ENCODE results near the gene ARHGAP26. TPM values are rescaled to one million over a fixed set of nuclear protein-coding genes. Genes with fewer than 3 reads are reported as not detected.

The ARHGAP26 gene
- polyA plus RNA-seq, 1 donor from 2014 or later: 0.83 TPM

DNA sequence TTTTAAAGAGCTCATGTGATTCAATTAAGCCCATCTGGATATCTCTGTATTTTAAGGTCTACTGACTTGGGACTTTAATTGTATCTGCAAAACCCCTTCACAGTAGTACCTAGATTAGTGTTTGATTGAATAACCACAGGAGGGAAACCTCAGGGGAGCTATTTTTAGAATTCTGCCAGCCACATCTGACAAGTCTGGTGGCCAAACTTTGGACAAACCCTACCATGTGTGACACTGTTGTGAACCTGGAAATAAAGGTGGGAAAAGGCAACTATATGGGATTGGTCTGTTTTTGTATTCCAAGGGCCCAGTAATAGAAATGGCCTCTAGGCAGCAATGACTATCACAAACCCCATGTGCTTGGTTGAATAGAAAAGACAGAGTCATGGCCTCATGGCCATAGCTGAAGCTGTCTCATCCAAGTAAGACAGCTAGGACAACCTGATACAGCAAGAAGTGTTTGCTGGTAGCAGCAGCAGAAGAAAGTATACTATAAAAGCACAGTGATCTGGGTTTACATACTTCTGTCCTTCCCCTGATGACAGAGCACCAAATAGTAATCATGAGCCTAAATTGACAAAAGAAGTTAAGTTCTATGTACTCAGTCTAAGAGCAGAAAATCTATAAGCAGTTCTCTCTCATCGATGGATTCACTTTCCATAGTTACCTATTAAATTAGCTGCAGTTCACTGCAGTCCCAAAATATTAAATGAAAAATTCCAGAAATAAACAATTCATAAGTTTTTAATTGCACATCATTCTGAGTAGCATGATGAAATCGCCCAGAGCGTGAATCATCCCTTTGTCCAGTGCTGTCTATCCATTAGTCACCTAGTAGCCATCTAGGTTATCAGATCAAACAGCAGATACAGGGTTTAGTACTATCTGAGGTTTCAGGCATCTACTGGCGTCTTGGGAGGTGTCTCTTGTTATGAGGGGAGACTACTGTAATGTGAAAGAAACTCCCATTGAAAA is 189.8 kb downstream of the ARHGAP26 start:
- Histone ChIP-seq H3K9me2 (ENCODE audit: insufficient read depth, low read length) (no peaks in the 10 kb centered on the region), H3K4me2 (ENCODE audit: low read length) (no peak overlapping the region), H3K9me3 (ENCODE audit: low read length) (no peaks in the 10 kb centered on the region), H3F3A (ENCODE audit: insufficient read depth, low read length, poor library complexity, severe bottlenecking) (no peaks in the 10 kb centered on the region), H3K36me3 (ENCODE audit: insufficient read depth, low read length) (no peaks in the 10 kb centered on the region), H3K79me2 (replicated peaks; ENCODE audit: insufficient read depth, low read length) (no peaks in the 10 kb centered on the region), H4K20me1 (ENCODE audit: insufficient read depth) (no peaks in the 10 kb centered on the region), H3K4me3 (ENCODE audit: low read length) (no peak overlapping the region), H3K27me3 (ENCODE audit: insufficient read depth, low read depth, low read length) (no peaks in the 10 kb centered on the region), H3K9ac (ENCODE audit: low read length) (no peak overlapping the region), H3K27ac (ENCODE audit: low read length) (no peak overlapping the region), H2AFZ (ENCODE audit: low read depth, low read length) (no peak overlapping the region)
- TF ChIP-seq, protein P1, sequence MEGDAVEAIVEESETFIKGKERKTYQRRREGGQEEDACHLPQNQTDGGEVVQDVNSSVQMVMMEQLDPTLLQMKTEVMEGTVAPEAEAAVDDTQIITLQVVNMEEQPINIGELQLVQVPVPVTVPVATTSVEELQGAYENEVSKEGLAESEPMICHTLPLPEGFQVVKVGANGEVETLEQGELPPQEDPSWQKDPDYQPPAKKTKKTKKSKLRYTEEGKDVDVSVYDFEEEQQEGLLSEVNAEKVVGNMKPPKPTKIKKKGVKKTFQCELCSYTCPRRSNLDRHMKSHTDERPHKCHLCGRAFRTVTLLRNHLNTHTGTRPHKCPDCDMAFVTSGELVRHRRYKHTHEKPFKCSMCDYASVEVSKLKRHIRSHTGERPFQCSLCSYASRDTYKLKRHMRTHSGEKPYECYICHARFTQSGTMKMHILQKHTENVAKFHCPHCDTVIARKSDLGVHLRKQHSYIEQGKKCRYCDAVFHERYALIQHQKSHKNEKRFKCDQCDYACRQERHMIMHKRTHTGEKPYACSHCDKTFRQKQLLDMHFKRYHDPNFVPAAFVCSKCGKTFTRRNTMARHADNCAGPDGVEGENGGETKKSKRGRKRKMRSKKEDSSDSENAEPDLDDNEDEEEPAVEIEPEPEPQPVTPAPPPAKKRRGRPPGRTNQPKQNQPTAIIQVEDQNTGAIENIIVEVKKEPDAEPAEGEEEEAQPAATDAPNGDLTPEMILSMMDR (IDR thresholded peaks at IDR 0.05; ENCODE audit: poor library complexity, severe bottlenecking): no peak
- TF ChIP-seq TAF1 (IDR thresholded peaks at IDR 0.05; ENCODE audit: low read depth) (no peak), REST (IDR thresholded peaks at IDR 0.05; ENCODE audit: borderline replicate concordance) (no peak), RAD21 (conservative IDR thresholded peaks at IDR 0.05) (no peak), MXI1 (conservative IDR thresholded peaks at IDR 0.05; ENCODE audit: poor library complexity, severe bottlenecking) (no peak)

- no peak overlapping the region for H3K27ac ChIP-seq (ENCODE audit: low read length)
- no peaks in the 10 kb centered on the region for H3K79me2 ChIP-seq (replicated peaks; ENCODE audit: insufficient read depth, low read length)
- H3F3A ChIP-seq (ENCODE audit: insufficient read depth, low read length, poor library complexity, severe bottlenecking): no peaks in the 10 kb centered on the region
- no peaks in the 10 kb centered on the region for H3K36me3 ChIP-seq (ENCODE audit: insufficient read depth, low read length)
- TF ChIP-seq EZH2 (IDR thresholded peaks at IDR 0.05; ENCODE audit: borderline replicate concordance, insufficient read depth, low read length, poor library complexity, severe bottlenecking): no peak
- TF ChIP-seq TAF1 (IDR thresholded peaks at IDR 0.05; ENCODE audit: low read depth): no peak
- TF ChIP-seq SMC3 (conservative IDR thresholded peaks at IDR 0.05; ENCODE audit: poor library complexity): no peak
- no peak for TF ChIP-seq MXI1 (conservative IDR thresholded peaks at IDR 0.05; ENCODE audit: poor library complexity, severe bottlenecking)
- no peak for TF ChIP-seq REST (IDR thresholded peaks at IDR 0.05; ENCODE audit: borderline replicate concordance)
- TF ChIP-seq RAD21 (conservative IDR thresholded peaks at IDR 0.05): no peak
- TF ChIP-seq POLR2AphosphoS5 (IDR thresholded peaks at IDR 0.05): no peak
- TF ChIP-seq, protein P1 (IDR thresholded peaks at IDR 0.05; ENCODE audit: poor library complexity, severe bottlenecking): no peak
- no peak for TF ChIP-seq EP300 (conservative IDR thresholded peaks at IDR 0.05; ENCODE audit: poor library complexity, severe bottlenecking)
- H3K4me3 ChIP-seq (ENCODE audit: low read length): no peak overlapping the region
- no peak overlapping the region for H3K9ac ChIP-seq (ENCODE audit: low read length)
- H3K9me2 ChIP-seq (ENCODE audit: insufficient read depth, low read length): no peaks in the 10 kb centered on the region
- no peak overlapping the region for H2AFZ ChIP-seq (ENCODE audit: low read depth, low read length)
- no peaks in the 10 kb centered on the region for H4K20me1 ChIP-seq (ENCODE audit: insufficient read depth)
- H3K27me3 ChIP-seq (ENCODE audit: insufficient read depth, low read depth, low read length): no peaks in the 10 kb centered on the region
- H3K4me2 ChIP-seq (ENCODE audit: low read length): no peak overlapping the region
- H3K9me3 ChIP-seq (ENCODE audit: low read length): no peaks in the 10 kb centered on the region
Observed at GRCh38 chr5:142961440-142962173, 191.4 kb downstream of the ARHGAP26 start.
